HG02938 (cell line): Measurements from ENCODE around the gene BRSK2.
"Not testable (repeated sequence)": the region's sequence is repeated elsewhere in the genome, so short reads cannot be mapped to it uniquely, and the experiment has no call there.

ENCODE experiments used
- ATAC-seq: cut with Tn5 transposase; IDR thresholded peaks from one replicate; pipeline ENCODE4 v1.9.1; 2021; ENCODE audit warnings: mild to moderate bottlenecking, moderate library complexity; ENCODE audit not compliant: unreplicated experiment

BRSK2 gene

DNA sequence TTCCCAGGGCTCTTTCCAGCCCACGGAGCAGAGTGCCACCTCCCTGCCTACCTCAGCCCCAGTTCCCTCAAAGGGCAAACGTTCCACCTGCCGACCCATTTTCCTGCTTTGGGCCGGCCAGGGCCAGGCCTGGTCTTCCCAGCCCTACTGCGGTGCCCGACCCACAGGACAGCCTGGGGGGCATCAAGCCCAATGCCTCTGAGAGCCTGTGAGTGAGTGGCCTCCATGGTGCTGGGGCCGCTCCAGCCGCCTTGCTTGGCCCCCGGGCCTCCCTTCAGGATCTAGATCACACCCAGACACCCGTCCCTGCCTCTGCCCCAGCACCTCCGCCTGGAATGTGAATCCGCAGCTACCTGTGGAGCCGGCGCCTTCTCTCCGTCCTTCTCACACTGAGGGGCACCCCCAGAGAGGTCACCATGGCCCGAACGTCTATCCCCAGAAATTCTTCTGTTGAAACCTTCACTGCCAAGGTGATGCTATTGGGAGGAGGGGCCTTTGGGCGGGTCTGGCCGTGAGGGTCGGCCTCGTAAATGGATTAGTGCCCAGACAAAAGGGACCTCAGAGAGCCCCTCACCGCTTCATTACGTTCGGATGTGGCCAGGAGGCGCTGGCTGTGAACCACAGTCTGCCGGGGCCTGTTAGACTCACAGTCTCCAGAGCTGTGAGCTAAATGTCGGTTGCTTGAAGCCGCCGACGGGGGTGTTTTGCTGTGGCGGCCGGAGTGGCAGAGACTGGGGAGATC is 36.2 kb upstream of the BRSK2 start:
- ATAC-seq = no peak

DNA sequence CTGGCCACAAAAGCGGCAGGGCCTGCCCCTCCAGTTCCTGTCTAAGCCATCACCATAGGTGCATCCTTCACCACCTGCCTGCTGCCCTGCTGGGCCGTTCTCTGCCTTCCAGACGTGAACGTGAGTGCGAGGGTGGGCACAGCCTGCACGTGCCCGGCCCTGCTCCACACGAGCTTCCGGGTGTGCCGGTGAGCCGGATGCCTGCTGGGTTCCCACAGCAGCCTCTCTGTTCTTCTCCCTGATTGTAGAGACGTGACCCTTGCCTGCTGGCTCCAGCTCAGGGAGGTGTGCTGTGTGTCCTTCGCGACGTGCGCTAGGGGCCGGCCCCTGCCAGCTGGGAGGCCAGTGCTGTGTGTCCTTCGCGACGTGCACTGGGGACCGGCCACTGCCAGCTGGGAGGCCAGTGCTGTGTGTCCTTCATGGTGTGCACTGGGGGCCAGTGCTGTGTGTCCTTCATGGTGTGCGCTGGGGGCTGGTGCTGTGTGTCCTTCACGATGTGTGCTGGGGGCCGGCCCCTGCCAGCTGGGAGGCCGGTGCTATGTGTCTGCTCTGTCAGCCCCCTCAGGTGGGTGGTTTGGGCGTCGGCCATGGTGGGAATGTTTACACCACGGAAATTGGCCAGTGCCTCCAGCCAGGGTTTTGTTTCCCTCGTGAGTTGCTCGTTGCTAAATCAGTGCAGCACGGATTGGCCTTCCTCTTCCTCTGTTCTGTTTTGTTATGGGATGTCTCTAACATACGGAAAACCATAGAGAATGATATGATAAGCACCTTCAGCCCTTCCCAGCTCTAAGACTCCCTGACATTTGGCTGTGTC is 35.4 kb upstream of the BRSK2 start:
- no peak for ATAC-seq

DNA sequence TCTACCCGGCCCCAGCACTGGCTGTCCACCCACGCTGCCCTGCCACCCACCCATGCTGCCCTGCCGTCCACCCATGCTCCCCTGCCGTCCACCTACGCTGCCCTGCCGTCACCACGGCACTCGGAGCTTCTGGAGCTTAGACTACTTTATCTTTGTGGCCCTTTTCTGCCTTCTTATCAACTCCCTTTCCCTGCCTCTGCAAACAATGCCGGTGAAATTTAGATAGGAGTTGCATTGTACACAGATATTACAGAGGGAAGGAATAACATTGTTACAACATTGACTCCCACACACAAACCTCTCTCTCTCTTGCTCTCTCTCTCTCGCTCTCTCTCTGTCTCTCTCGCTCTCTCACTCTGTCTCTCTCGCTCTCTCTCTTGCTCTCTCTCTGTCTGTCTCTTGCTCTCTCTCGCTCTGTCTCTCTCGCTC is 33.7 kb upstream of the BRSK2 start:
- ATAC-seq = no peak

DNA sequence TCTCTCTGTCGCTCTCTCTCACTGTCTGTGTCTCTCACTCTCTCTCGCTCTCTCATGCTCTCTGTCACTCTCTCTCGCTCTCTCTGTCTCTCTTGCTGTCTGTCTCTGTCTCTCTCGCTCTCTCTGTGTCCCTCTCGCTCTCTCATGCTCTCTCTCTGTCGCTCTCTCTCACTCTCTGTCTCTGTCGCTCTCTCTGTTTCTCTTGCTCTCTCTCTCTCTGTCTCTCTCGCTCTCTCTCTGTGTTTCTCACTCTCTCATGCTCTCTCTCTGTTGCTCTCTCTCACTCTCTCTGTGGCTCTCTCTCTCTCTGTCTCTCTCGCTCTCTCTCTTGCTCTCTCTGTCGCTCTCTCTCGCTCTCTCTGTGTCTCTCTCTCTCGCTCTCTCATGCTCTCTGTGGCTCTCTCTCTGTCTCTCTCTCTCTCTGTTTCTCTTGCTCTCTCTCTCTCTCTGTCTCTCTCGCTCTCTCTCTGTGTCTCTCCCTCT is 33.2 kb upstream of the BRSK2 start:
- no peak for ATAC-seq

DNA sequence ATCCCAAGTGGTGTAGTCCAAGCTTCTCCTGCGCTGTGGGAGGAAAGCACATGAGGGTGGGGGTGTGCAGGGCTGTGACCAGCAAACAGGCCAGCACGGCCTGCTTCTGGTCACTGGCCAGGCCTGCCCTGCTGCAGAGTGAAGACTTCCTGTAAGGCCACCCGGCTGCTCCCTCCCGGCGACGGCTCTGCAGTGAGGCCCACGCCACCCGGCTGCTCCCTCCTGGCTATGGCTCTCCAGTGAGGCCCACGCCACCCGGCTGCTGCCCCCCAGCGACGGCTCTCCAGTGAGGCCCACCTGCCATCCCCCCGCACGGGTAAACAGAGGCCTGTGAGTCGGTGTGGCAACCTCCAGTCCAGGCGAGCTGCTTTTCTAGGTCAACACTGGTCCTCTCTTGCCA is 31.4 kb upstream of the BRSK2 start:
- ATAC-seq = no peak

DNA sequence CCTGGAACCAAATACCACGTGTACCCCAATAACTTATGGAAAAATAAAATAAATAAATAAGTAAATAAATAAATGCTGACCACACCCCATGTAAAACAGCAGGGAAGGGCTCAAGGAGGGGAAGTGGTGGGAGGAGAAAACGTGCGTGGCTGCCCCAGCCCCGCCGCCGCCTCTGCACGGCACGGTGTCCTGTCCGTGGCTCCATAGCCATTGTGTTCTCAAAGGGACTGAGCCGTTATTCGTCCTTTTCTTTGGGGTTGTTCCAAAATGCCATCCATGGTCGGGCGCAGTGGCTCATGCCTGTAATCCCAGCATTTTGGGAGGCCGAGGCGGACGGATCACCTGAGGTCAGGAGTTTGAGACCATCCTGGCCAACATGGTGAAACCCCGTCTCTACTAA is 30.8 kb upstream of the BRSK2 start:
- not testable (repeated sequence) for ATAC-seq

DNA sequence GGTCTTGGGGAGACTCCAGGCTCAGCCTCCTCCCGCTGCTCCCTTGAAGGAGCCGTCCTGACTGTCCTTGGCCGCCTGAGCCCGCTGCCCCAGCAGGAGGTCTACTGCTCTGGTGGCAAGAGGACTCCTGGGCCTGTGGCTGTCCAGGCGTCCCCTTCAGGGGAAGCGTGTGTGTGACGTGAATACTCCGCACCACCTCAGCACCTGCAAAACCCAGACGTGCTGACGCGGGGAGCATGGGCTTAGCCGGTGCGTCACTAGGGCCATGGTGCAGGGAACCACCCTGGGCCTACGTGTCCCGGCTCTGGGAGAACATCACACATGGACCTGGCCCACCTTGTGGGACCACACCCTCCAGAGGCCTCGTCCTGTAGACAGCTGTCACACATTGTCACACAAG is 30.2 kb upstream of the BRSK2 start:
- ATAC-seq = no peak

DNA sequence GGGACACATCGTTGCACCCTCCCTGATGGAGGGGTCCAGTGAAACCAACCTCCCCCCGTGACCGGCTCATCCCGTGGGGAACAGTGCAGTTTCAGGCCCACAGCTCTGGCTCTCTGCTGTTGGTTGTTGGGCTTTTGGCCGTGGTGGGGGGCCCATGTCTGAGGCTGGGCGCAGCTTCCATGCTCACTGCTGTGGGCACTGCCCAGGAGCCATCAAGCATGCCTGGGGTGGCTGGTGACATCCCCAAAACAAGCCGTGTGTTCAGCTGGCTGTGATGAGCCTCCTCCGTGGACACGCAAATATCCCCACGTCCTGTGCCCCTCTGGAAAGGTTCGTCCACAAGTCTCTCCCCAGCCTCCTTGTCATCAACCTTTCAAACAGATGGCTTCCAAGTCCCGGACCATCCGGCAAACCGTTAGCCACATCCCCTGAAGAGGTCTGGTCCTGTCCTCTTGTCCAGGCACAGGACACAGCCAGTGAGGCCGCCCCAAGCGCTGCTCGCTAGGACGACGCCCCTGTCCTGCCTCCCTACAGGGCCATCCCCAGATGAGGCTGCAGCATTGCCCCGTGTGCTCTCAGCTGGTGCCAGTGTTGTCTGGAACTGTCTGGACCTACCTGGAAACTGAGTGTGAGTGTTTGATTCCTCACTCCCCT is 29.4 kb upstream of the BRSK2 start:
- ATAC-seq = no peak

DNA sequence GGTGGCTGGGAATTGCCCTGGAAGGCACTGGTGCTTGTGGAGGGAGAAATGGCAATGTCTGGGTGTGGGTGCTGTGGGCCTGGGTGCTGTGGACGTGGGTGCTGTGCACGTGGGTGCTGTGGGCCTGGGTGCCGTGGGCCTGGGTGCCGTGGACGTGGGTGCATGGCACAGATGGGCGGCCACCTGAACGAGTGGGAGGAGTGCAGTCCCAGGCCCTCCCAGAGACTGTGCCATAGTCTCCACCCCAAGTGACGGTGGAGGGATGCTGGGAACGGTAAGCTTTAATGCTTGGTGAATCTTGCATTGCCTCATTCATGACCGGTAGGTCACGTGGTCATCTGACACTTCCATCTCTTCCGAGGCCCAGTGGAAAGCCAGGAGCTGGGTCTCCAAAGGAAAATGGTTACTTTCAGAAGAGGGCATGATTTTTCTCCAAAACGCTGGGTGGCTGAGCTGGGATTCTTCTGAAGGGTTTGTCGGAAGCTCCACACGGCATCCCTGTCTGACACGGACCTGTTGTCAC is 28.8 kb upstream of the BRSK2 start:
- no peak for ATAC-seq

DNA sequence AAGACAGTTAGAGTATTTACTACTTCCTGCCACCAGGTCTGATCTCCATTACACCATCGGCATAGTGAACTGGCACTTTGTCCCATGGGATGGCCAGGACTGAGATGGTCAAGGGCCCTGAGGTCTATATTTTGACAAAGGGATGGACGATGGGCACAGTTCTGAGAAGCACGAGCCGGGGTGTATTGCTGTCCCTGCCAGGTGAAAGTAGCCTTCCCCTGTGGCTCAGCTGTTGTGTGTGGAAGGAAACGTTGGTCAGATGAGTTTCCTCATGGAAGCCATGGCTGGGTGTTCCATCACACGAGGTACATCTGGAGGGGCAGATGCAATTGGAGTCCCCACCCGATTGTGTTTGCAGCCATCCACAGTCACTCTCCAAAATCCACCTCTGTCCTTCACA is 27.9 kb upstream of the BRSK2 start:
- no peak for ATAC-seq

DNA sequence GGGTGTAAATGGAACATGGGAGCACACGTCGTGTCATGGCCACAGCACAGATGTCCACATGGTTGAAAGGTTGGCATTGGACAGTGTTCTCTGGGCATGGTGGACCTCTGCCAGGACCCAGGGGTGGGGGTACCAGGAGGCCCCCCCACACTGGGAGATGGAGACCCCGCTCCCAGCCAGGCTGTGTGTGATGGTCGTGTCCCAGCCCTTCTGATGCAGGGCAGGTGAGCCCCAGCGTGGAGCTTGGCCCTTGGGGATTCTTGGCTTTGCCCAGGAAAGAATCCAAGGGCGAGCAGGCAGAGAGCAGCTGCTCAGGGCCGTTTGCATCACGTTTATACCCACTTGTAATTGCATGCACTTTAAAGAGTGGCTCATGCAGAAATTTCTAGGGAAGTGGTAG is 22.0 kb upstream of the BRSK2 start:
- ATAC-seq = no peak

DNA sequence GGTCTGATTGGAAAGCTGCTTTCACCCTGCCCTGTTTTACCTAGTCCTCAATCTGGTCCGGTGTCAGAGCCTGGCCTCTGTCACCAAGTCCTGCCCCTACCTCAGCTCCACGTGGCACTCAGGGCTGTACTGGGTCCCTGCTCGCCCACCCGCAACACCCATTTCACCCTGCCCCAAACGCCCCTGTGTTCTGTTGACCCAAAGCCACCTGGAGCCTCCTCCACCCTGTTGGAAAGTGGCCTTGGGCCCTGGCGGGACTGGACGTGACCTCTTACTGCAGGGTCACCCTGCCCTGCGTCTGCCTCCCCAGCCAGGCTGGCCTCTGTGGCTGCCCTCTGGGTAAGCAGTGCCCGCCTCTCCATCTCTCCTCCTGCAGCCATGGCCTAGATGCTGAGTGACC is 21.5 kb upstream of the BRSK2 start:
- ATAC-seq = no peak

DNA sequence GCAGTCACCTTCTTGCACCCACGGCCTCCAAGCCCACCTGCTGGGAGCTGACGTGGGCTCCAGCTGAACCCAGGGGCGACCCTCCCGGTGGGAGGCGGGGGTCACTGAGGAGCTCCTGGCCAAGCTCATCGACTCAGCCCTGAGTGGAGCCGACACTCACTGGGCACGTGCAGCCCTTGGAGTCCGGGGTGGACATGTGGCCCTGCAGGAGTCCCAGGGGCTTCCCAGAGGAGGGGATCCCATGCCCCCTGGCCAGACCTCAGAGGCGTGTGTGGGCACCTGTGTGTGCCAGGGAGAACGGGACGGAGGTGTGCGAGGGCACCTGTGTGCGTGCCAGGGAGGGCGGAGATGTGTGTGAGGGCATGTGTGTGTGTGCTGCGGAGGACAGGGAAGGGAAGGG is 20.8 kb upstream of the BRSK2 start:
- ATAC-seq = no peak

DNA sequence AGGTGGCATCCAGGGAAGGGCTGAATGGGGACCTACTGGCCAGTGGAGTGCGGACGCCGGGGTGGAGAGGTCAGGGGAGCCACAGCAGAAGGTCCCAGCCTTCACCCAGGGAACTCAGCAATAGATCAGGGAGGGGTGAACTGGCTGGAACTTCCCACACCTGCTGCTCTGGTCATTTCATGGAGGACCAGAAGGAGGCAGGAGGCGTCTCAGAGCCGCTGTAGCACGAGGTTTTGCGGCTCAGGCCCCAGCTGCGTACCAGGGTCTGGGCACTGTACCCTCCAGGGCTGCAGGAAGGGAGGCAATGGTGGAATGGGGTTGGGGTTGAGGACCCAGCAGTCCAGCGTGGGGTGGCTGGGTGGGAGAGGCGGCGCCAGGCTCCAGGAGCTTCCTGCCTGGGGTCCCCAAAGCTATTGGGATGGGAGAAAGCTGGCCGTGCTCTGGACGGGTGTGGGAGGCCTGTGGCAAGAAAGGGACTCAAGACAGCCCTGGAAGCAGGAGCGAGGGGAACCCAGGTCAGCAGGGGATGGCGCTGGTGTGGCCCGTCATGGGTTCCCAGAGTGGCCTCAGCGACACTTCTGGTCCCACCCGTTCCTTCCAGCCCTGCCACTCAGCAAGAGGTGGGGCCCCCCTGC is 20.2 kb upstream of the BRSK2 start:
- ATAC-seq = no peak

DNA sequence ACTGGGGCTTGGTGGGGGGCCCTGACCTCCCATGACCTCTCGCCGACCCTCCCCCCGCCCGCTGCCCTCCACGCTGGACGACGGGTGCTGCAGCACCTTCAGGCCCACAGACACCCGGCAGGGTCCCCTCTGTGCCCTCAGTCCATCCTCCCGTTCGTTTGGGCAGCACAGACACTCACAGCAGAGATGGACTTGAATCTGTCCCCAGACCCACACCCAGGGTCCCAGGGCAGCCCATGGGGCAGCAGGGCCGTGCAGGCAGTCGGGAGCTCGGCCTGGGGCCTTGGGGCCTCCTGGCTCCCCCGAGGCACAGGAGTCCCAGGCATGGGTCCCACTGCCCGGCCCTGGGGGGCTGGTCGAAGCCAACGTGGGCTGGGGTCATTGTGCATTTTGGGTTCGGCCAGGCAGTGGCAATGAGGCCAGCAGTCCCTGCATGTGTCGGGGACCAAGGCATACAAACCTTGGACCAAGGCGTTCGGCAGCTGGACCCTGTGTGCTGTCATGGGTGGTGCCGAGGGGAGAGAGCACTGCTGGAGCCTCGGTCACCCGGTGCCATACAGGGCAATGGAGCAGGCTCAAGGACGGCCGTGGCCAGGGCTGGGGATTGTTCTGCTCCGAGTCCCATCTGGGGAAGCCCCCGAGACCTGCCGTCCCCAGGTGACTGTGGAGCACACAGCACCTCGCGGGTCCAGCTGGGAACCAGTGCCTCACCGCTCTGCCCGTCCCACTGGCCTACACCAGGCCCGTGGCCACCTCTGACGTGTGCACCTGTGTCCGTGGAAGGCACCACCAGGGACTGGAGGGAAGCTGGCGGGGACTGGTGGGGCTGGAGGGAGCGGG is 19.3 kb upstream of the BRSK2 start:
- ATAC-seq = no peak

DNA sequence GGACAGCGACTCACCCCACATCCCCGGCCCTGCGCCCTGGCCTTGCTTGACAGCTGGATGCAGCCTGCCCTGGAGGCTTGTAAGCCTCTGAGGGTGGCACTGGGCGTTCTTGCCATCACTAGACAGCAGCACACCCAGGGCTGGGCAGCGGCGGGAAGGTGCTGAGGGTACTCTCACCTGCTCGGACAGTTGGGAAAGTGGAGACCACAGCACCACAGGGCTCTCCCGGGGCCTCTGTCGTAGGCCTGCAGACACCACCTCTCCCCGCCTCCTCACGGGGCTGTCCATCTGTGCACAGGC is 18.8 kb upstream of the BRSK2 start:
- no peak for ATAC-seq

DNA sequence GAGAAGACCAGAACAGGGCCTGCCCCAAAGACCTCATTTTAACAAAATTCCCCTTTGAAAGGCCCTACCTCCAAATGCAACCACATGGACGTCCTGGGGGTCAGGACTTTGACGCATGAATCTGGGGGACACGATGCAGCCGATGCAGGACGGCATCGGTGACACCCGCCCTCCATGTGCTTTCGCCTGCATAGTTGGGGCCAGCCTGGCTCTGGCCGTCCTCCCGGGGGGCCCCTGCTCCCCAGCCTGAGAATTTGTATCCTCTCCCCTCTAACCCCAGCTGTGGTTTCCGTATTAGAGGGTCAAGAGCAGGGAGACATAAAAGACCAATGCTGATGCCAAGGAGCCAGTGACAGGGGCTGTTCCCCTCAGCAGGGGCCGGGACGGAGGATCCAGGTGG is 18.4 kb upstream of the BRSK2 start:
- ATAC-seq = no peak

DNA sequence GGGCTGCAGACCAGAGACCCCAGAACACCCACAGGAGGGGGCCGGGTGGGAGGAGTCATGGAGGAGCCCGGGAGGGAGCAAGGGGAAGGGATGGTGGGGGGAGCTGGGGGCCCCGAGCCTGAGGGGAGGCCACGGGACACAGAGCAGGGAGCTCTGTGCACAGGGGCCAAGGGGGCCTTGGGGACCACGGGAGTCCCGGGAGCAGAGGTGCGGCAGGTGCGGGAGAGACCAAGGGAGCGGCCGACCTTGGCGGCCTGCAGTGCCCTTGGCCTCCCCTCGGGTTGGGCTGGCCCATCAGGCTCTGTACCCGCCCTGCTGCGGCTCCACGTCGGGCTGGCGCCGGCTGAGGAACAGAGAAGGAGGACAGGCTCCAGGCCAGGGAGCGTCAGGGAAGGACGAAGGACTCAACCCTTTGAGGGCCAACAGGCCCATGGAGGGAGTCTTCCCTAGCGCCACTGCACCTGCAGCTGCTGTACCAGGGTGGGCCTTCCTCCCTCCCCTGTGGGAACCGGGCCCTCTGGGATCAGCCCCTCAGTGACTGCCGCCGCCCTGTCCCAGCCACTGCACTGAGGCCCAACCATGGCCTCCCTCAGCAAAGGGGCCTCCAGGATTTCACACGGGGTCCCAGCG is 17.8 kb upstream of the BRSK2 start:
- ATAC-seq = no peak

DNA sequence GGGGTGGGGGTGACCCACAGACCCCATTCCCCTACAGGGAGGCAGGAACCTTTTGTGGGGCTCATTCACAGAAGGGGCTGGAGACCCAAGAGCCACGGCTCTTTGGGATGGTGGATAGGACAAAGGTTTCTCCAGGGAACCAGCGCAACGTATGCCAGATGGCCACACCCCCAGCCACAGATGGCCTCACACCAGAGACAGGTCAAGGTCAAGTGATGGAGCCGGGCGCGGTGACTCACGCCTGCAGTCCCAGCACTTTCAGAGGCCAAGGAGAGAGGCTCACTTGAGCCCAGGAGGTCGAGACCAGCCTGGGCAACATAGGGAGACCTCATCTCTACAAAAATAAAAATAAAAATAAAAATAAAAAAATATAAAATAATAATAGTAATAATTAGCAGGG is 17.1 kb upstream of the BRSK2 start:
- ATAC-seq = no peak
